Hematopoietic multipotent progenitor cell treated with erythropoietin and hydrocortisone succinate and interleukin-3 and kit ligand, for 8 days (in vitro differentiated cells): ENCODE data around the gene OR8G1.
"Not testable (repeated sequence)": the region's sequence is repeated elsewhere in the genome, so short reads cannot be mapped to it uniquely, and the experiment has no call there.

ENCODE experiments used
- DNase-seq: peaks from one replicate; pipeline ENCODE4 v3.0.0-alpha.2; 2015

Gene OR8G1

DNA sequence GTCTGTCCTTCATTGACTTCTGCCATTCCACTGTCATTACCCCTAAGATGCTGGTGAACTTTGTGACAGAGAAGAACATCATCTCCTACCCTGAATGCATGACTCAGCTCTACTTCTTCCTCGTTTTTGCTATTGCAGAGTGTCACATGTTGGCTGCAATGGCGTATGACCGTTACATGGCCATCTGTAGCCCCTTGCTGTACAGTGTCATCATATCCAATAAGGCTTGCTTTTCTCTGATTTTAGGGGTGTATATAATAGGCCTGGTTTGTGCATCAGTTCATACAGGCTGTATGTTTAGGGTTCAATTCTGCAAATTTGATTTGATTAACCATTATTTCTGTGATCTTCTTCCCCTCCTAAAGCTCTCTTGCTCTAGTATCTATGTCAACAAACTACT, 9.0 kb downstream of the OR8G1 start:
- DNase-seq: not testable (repeated sequence)

DNA sequence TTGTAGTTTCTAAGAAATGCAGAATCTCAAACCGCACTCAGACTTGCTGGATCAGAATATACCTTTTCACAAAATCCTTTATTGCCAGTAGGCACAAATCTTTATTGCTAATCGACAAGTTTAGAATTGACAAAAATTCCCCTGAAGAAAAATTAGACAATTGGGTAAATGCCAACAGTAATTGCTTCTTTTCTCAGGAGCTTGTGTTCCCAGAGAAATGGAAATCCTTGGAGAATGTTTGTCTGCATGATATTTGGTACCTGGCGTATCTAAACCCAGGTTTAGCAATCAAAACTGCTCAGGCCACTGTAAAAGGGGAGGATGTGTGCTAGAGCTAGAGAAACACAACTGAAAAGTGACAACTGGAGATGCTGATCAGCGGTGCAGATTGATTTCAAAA, 15.2 kb downstream of the OR8G1 start, which contains the start of gene OR8G5:
Gene OR8G5 (plus strand): TSS at position 301 of the 400 bp plus-strand sequence. CDS start 8,556 bp downstream, outside the sequence.
- no peak for DNase-seq

DNA sequence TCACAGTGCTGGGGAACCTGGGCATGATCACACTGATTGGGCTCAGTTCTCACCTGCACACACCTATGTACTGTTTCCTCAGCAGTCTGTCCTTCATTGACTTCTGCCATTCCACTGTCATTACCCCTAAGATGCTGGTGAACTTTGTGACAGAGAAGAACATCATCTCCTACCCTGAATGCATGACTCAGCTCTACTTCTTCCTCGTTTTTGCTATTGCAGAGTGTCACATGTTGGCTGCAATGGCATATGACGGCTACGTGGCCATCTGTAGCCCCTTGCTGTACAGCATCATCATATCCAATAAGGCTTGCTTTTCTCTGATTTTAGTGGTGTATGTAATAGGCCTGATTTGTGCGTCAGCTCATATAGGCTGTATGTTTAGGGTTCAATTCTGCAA, 24.1 kb downstream of the OR8G1 start:
- not testable (repeated sequence) for DNase-seq

DNA sequence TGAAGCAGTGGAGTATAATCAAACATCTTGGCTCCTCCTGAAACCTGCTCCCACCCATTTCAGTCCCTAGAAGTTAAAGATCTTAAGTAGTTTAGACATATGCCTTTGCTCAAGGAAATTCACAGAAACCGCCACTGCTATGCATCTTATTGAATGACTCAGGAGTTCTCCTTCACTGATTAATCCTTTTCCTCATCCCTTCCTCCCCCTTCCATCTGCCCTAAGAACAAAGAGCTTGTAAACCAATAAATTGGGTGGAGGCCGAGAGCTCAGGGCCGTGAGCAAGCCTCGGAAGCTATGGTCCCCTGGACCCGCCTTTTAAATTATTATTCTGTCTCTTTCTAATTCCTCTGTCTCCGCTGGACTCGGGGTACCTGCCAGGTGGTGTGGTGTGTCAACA, 30.0 kb downstream of the OR8G1 start:
- DNase-seq: not testable (repeated sequence)

DNA sequence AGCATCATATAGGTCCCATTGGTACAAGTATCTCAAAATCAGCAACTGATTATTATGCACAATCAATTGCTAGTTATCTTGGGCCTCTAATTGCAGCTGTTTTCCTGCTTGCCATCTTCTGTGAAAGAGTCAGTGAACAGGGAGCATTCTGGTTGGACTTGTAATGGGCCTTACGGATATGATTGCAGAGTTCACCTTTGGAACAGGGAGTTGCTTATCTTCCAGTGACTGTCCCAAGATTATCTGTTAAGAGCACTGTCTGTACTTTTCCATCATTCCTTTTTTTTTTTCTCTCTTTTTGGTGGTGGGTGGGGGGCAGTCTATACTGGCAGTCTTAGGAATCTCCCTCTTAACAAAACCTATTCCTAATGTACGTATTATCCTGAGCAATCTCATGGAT, 33.1 kb downstream of the OR8G1 start:
- no peak for DNase-seq

DNA sequence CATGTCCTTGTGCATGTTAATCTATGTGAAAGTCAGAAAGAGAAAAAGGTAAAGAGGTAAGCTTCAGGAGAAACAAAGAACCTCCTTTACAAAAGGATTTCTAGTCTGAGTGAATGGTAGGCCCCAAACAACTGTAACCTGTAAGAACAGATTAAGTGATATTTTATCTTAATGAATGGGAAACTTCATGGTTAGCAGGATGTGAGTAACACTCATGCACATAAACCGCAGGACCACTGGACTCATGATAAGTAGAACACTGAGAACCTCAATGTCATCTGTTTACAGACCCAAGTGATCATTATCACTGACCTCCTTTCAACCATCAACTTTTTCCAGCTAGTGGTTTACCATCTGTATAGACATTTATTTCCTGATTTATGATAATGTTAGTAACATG, 35.2 kb downstream of the OR8G1 start:
- peak; percentile 85 for DNase-seq

DNA sequence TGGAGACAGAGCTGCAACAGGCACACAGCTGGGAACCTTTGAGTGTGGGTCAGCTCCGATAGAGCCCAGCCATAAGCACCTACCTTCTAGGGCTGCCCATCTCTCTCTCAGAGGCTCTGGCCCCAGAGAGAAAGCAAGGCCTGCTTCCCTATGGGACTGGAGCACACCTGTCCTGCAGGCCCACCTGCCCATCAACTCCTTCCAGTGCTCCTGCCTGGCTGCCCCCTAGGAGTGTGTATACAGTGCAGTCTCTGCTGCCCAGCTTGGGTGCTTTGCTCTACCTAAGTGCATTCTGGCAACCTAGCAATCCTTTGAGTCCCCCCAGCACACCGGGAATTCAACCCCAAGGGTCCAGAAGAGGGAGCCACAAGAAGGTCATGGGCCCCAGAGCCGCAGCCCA, 36.3 kb downstream of the OR8G1 start:
- no peak for DNase-seq

DNA sequence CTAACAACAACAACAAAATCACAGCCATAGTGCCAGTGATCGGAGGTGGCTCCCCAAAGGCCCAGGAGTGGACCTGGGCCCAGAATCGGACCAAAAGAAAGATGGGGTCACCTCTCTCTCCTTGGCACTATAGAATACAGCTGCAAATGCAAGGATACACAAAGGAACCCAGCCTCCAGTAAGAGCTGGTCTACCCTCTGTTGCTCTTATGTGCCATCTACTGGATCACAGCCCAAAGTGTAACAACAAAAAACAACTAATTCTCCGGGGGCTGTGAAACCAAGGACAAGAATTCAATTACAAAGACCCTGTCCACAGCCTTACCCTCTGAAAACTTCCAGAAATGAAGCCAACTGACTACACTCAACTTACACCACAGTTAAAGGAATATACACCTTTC, 36.9 kb downstream of the OR8G1 start:
- peak; percentile 25 for DNase-seq

DNA sequence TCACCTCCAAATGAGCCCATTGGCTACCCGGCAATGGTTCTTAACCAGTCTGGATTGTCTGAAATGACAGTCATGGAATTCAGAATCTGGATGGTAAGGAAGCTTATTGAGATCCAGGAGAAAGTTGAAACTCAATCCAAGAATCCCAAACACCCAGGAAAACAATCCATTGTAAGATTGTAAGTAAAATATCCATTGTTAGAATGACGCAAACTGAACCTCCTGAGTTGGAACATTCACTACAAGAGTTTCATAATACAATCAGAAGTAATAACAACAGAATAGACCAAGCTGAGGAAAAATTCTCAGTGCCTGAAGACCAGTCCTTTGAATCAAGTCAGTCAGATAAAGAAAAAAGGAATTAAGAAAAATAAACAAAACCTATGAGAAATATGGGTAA, 37.4 kb downstream of the OR8G1 start:
- no peak for DNase-seq

DNA sequence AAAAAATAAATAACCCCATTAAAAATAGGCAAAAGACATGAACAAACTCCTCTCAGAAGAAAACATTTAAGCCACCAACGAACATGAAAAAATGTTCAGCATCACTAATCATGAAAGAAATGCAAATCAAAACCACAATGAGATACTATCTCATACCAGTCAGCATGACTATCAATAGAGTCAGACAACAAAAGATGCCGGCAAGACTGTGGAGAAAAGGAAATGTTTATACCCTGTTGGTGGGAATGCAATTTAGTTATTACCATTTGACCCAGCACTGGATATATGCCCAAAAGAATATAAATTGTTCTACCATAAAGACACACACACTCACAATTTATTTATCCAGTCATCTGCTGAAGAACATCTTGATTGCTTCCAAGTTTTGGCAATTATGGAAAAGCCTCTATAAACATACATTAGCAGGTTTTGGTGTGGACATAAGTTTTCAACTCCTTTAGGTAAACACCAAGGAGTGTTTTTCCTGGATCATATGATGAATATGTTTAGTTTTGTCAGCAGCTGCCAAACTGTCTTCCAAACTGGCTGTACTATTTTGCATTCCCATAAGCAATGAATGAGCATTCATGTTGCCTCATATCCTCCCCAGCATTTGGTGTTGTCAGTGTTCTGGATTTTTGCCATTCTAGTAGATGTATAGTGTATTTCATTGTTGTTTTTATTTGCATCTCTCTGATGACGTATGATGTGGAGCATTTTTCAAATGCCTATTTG, 44.9 kb downstream of the OR8G1 start:
- DNase-seq: no peak

DNA sequence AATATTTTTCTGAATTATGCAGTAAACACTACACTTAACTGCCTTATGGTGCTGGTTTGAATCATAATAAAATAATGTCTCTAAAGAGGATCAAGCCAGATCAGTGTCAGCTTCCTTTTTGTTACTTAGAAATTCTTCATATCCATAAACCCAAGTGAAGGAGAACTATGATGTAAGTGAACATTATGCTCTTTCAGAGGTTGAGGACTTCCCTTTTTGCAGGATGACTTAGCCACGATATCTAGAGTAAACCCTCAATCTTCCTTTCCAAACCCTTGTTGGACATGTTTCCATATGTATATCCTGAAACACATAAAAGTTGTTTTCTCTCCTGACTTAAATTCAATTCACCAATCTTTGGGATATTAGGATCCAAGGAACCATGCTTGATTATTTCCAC, 53.8 kb downstream of the OR8G1 start:
- DNase-seq: no peak

DNA sequence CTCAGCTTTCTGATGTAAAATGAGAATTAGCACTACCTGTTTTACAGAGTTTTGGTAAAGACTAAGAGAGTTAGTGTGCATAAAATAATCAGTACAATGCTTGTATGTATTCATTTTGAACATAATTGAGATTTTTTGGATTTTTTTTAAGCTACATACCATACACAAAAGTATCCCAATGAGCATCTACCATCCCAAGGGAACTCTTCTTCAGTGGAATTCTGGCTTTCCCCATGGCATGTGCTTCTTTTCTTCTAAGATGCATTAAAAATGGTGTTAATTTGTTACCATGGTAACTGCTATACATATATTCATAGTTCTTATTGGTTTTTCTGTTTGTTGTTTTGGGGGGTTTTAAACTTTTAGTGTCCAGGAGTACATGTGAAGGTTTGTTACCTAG, 55.1 kb downstream of the OR8G1 start:
- DNase-seq: no peak

DNA sequence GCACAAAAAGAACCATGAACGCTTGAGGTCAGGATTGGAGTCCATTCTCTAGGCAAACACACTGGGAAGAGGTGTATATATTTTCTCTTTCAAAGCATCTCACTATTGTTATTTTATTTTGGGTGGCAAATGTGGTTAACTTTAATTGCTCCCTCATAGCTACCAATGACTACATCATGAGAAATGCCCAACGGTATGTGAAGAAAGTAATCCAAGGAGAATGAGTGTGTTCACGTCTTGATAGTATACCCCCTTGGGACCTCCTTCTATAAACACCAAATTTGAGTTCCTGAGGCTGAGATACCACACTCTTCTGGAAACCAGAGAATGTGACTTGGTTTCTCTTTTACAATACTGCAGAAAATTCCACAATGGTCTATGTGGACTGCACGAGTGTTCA, 57.0 kb downstream of the OR8G1 start:
- no peak for DNase-seq

DNA sequence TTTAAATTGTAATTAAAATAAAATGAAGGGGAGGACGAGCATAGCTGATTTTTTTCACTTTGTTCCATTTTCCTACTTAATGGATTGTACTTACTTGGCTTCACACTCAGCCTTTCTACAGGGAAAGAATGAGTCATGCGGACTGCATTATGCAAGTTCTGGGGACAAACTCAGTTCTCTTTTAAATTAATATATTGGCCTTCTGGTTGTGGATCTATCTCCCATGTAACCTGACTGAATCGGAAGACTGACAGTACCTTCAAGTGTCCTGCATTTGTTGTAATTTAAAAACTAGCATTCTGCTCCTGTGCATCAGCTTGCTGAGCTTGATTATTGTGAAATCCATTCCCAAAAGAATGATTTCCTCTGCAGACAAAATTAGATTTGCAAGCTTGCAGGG, 60.7 kb downstream of the OR8G1 start:
- DNase-seq: no peak

DNA sequence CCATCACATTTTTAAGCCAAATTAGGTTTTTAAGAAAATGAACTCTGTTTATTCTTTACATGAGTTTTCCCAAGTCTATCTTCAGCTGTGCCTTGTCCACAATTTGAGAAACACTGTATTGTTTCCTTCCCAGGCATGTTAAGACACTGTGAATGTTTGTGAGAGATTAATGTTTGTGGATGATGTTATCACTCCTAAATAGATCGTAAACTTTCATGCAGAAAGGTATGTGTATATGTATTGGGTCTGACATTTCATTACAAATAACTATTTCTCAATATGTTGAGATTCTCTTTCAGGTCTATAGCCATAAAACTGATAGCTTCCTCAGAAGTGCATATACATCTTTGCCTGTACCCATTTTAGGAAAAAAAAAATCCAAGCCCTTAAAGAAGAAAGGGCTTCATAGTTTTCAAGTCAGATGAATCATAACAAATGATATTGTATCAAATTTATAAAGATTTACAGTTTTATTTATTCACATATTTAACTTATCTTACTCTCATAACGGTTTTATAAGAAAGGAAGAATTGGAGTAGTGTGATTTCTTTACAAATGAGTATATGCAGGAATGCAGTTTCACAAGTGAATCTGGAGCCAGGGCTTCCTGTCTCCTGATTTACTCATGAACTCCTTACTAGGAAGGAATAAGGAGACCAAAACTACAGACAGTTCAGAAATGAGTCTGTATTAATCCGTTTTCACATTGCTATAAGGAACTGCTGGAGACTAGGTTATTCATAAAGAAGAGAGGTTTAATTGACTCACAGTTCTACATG, 61.6 kb downstream of the OR8G1 start:
- no peak for DNase-seq
